ENCODE data around the gene GOLM1. TPM values are rescaled to one million over a fixed set of nuclear protein-coding genes. Genes with fewer than 3 reads are reported as not detected.

Gene GOLM1
- total and polyA plus RNA-seq, 9 of the 15 experiments (the other 6 are each of a cell fraction or from before 2014, with no cell fraction given), result 0.09 to 0.96 (median 0.40) TPM; not detected in 4

GRCh38 chr9:86135371-86135770, 36.0 kb upstream of the GOLM1 start:
- FAIRE-seq (no peak), DNase-seq (ENCODE audit: extremely low read depth in 1 of 4, low spot score in 3 of 4) (no peak)
- WGBS (ENCODE audit: insufficient coverage, low coverage, missing lambda C conversion rate), result 4% methylated on average over 5 of the region's 5 CpGs

More at GRCh38 chr9:86135371-86135770, 36.0 kb upstream of the GOLM1 start:
- no peaks in the 10 kb centered on the region for H3K9me3 ChIP-seq (replicated peaks; ENCODE audit: control insufficient read depth, insufficient read depth, low read depth, low read length)
- H3K4me2 ChIP-seq (ENCODE audit: insufficient read depth, low read length), result no peak overlapping the region
- in situ Hi-C loops (cut with MboI) (no loop called here), intact Hi-C loops (cut with micrococcal nuclease) (no loop called here)
- H4K20me1 ChIP-seq (replicated peaks; ENCODE audit: control insufficient read depth, insufficient read depth, low read length), result no peaks in the 10 kb centered on the region
- H3K36me3 ChIP-seq (ENCODE audit: control insufficient read depth, insufficient read depth, low read length), result no peaks in the 10 kb centered on the region
- no peak overlapping the region for H3K4me3 ChIP-seq
- H3K27me3 ChIP-seq (ENCODE audit: control insufficient read depth in 2 of 2, insufficient read depth in 2 of 2, low read length in 2 of 2), result no peaks in the 10 kb centered on the region
- H3K79me2 ChIP-seq (ENCODE audit: control insufficient read depth, insufficient read depth, low read length), result no peaks in the 10 kb centered on the region
- no peak overlapping the region for H3K27ac ChIP-seq (ENCODE audit: extremely low read depth, low read depth, low read length)
- H2AFZ ChIP-seq (ENCODE audit: low read depth, low read length), result no peak overlapping the region
- BruUV-seq (replicated peaks), result no TSS peak
- no peak overlapping the region for H3K9ac ChIP-seq (ENCODE audit: insufficient read depth in 1 of 2, low read depth in 2 of 2, low read length in 2 of 2)
- no peak for ATAC-seq
- H3K4me1 ChIP-seq (replicated peaks in 1 of 2; ENCODE audit: control insufficient read depth in 2 of 2, insufficient read depth in 2 of 2, low read length in 2 of 2), result no peaks in the 10 kb centered on the region
- H3K9me1 ChIP-seq (ENCODE audit: control insufficient read depth, insufficient read depth, low read length), result no peaks in the 10 kb centered on the region
- ChIA-PET CTCF (ENCODE audit: low intra/inter-chr PET ratio) (no interaction called here), POLR2A (no interaction called here)
- no peak for TF ChIP-seq ETV1 (tag; conservative IDR thresholded peaks at IDR 0.05; ENCODE audit: low read depth)
- TF ChIP-seq NR3C1 (CRISPR knock-in tag; IDR thresholded peaks at IDR 0.05), result no peak
- peak; percentile 57 for TF ChIP-seq TFE3 (CRISPR knock-in tag; IDR thresholded peaks at IDR 0.05)
- no peak for TF ChIP-seq POLR2A (conservative IDR thresholded peaks at IDR 0.05)
- TF ChIP-seq USF2 (CRISPR knock-in tag; IDR thresholded peaks at IDR 0.05), result peak; percentile 51
- peak; percentile 71; the same call in 1 of the 2 replicates for TF ChIP-seq RAD51 (IDR thresholded peaks at IDR 0.05; ENCODE audit: borderline replicate concordance, low read depth)
- TF ChIP-seq ZNF253 (CRISPR knock-in tag; conservative IDR thresholded peaks at IDR 0.05), result no peak
- no peak for TF ChIP-seq ZC3H4 (CRISPR knock-in tag; IDR thresholded peaks at IDR 0.05; ENCODE audit: borderline replicate concordance)

Data from K562 (cell line).